HepG2 (cell line): ENCODE measurements around the gene RDH14. TPM values are rescaled to one million over a fixed set of nuclear protein-coding genes. Genes with fewer than 3 reads are reported as not detected.

Experiments
- ATAC-seq: fragments of 200-7000 bp; cut with Tn5 transposase; 3 replicates; pipeline ENCODE4 v1.9.1; 2020; ENCODE audit warnings: mild to moderate bottlenecking, moderate library complexity
- BruUV-seq: library from RNA; stranded (reverse); fragments of 400-500 nt; replicated peaks from 2 replicates; lab custom pipeline; 2021; lab: Mats Ljungman, UMichigan
- CTCF ChIA-PET: fragments of 300-600 bp; formaldehyde crosslinking; extraction: SDS; loops from one replicate; lab custom pipeline; 2021; ENCODE audit warnings: low total read pairs, inconsistent platforms, low intra/inter-chr PET ratio; lab: Yijun Ruan, JAX
- POLR2A ChIA-PET: fragments of 350-600 bp; sonication (Branson Sonifier 250); formaldehyde crosslinking; loops from one replicate; lab custom pipeline; 2020; ENCODE audit warnings: antibody characterized with exemption, inconsistent platforms; lab: Yijun Ruan, JAX
- DNase-seq: peaks from one replicate; pipeline ENCODE4 v3.0.0-alpha.2; 2015; ENCODE audit warnings: low spot score
- FAIRE-seq: peaks from 3 replicates; lab custom pipeline; 2011; peaks lifted over from hg19 to GRCh38; lab: Jason Lieb, UNC
- H2AFZ ChIP-seq: one replicate; pipeline ENCODE4 v1.6.1; 2011; ENCODE audit warnings: low read length, inconsistent platforms
- H3K27ac ChIP-seq: fragments of 300-600 bp; 3 replicates; pipeline ENCODE4 v1.8.0; 2011; ENCODE audit warnings: mixed run types, mild to moderate bottlenecking, mixed read lengths, low read length, inconsistent platforms; ENCODE audit not compliant: insufficient read depth; ENCODE audit errors: extremely low read length
- H3K27me3 ChIP-seq, 2 experiments: fragments of 200-600 bp in 1 of 2; 2 replicates in 1 of 2; 3 replicates in 1 of 2; pipeline versions ENCODE4 v1.6.0 to v1.8.0; 2011; ENCODE audit warnings: low read length in 2 of 2, mild to moderate bottlenecking in 2 of 2, moderate library complexity in 2 of 2, inconsistent platforms in 1 of 2; ENCODE audit not compliant: insufficient read depth in 2 of 2, control insufficient read depth in 1 of 2
- H3K36me3 ChIP-seq, 2 experiments: fragments of 200-600 bp in 1 of 2; replicated peaks in 1 of 2; 2 replicates in 1 of 2; 3 replicates in 1 of 2; pipeline versions ENCODE4 v1.5.1 to v1.8.0; 2011; ENCODE audit warnings: low read length in 2 of 2, inconsistent platforms in 1 of 2; ENCODE audit not compliant: insufficient read depth in 2 of 2, control insufficient read depth in 1 of 2
- H3K4me1 ChIP-seq: 2 replicates; pipeline ENCODE4 v1.5.1; 2012; ENCODE audit warnings: low read length, inconsistent platforms; ENCODE audit not compliant: insufficient read depth
- H3K4me2 ChIP-seq: 2 replicates; pipeline ENCODE4 v1.6.0; 2011; ENCODE audit warnings: low read depth, low read length, inconsistent platforms
- H3K4me3 ChIP-seq, 3 experiments: fragments of 200-600 bp in 1 of 3; sonication (generic), shearing (Covaris generic) in 1 of 3; replicated peaks in 1 of 3; 2 replicates each; pipeline ENCODE4 v1.5.1; 2011 to 2016; ENCODE audit warnings: low read length in 3 of 3, inconsistent platforms in 2 of 3, low read depth in 2 of 3, mild to moderate bottlenecking in 2 of 3, control low read depth in 1 of 3, mixed read lengths in 1 of 3; ENCODE audit not compliant: insufficient read depth in 1 of 3
- H3K79me2 ChIP-seq: one replicate; pipeline ENCODE4 v1.6.1; 2011; ENCODE audit warnings: low read length, inconsistent platforms; ENCODE audit not compliant: insufficient read depth
- H3K9ac ChIP-seq: 2 replicates; pipeline ENCODE4 v1.6.0; 2011; ENCODE audit warnings: mild to moderate bottlenecking, low read depth, low read length, inconsistent platforms; ENCODE audit not compliant: insufficient read depth
- H3K9me3 ChIP-seq: 2 replicates; pipeline ENCODE4 v1.5.1; 2012; ENCODE audit warnings: mild to moderate bottlenecking, low read length
- H4K20me1 ChIP-seq: 2 replicates; pipeline ENCODE4 v1.6.0; 2011; ENCODE audit warnings: inconsistent platforms, mild to moderate bottlenecking, low read length, moderate library complexity; ENCODE audit not compliant: insufficient read depth
- FOSL1 ChIP-seq: sonication (generic); formaldehyde crosslinking; IDR thresholded peaks from 2 replicates; pipeline ENCODE4 v1.9.0; 2021; ENCODE audit warnings: missing genetic modification reagents, borderline replicate concordance
- FOXP1 ChIP-seq, 2 experiments: fragments of 450-650 bp in 1 of 2; IDR thresholded peaks; 2 replicates each; pipeline ENCODE4 v1.6.1; 2017 to 2018; ENCODE audit warnings: antibody characterized with exemption in 1 of 2
- SOX13 ChIP-seq, 3 experiments: fragments of 450-650 bp in 1 of 3; sonication (generic) in 1 of 3; formaldehyde crosslinking in 1 of 3; IDR thresholded peaks in 2 of 3; conservative IDR thresholded peaks in 1 of 3; 2 replicates each; pipeline versions ENCODE4 v1.5.0 to v1.6.1; 2016 to 2020; ENCODE audit warnings: antibody characterized with exemption in 1 of 3, mild to moderate bottlenecking in 1 of 3, missing compliant biosample characterization in 1 of 3, missing genetic modification reagents in 1 of 3, moderate library complexity in 1 of 3
- ZBTB3 ChIP-seq: sonication (generic); formaldehyde crosslinking; IDR thresholded peaks from 2 replicates; pipeline ENCODE4 v1.4.0; 2020; ENCODE audit warnings: low read depth, mild to moderate bottlenecking, moderate library complexity, missing genetic modification reagents, borderline replicate concordance
- ZNF274 ChIP-seq: sonication (generic); formaldehyde crosslinking; IDR thresholded peaks from 2 replicates; pipeline ENCODE4 v1.5.1; 2020; ENCODE audit warnings: mild to moderate bottlenecking, missing genetic modification reagents
- ZNF3 ChIP-seq: IDR thresholded peaks from 2 replicates; pipeline ENCODE4 v1.7.0; 2017; ENCODE audit warnings: inconsistent platforms
- ZNF343 ChIP-seq: sonication (generic); formaldehyde crosslinking; IDR thresholded peaks from 2 replicates; pipeline ENCODE4 v1.4.0; 2020; ENCODE audit warnings: mild to moderate bottlenecking, missing genetic modification reagents
- ZNF605 ChIP-seq: sonication (generic); formaldehyde crosslinking; IDR thresholded peaks from 2 replicates; pipeline ENCODE4 v1.8.0; 2022; ENCODE audit warnings: mild to moderate bottlenecking, missing genetic modification reagents
- ZNF761 ChIP-seq: sonication (generic); formaldehyde crosslinking; conservative IDR thresholded peaks from 2 replicates; pipeline ENCODE4 v1.4.0; 2020; ENCODE audit warnings: mild to moderate bottlenecking, missing genetic modification reagents
- WGBS: methylation state at CpG from one replicate; pipeline ENCODE4 v1.1.6; 2017; ENCODE audit warnings: low lambda C conversion rate; 5-methylcytosine and 5-hydroxymethylcytosine counted together
- in situ Hi-C: cut with HindIII; loops from 2 replicates; pipeline ENCODE4 v1.10.0; 2017; ENCODE audit warnings: low pct_unique_long_range_greater_than_20kb; ENCODE audit not compliant: extremely low pct_ligation_motif_present
- intact Hi-C: fragments of 100-400 bp; cut with micrococcal nuclease; formaldehyde crosslinking; loops from one replicate; pipeline ENCODE4 v1.10.0; 2022; ENCODE audit not compliant: unreplicated experiment
- polyA plus RNA-seq, 8 experiments: library from polyadenylated mRNA; depleted of rRNA in 3 of 8; stranded (reverse) in 7 of 8; unstranded in 1 of 8; fragments of >200 nt; fragmentation: Illumina TruSeq in 4 of 8; extraction: Trizol in 4 of 8; gene quantifications; 2 replicates each; pipeline versions ENCODE4 v1.2.1 to v1.2.3, GENCODE V29; 2011 to 2016; ENCODE audit warnings: low read depth in 4 of 8, missing spikeins in 1 of 8, mixed read lengths in 1 of 8; ENCODE audit not compliant: insufficient read depth in 1 of 8
- total RNA-seq, 5 experiments: library from RNA; depleted of rRNA; stranded (reverse); fragments of >200 nt; fragmentation: Illumina TruSeq; extraction: Trizol; gene quantifications; 2 replicates each; pipeline ENCODE4 v1.2.3, GENCODE V29; 2016; ENCODE audit warnings: low read depth in 1 of 5
- TF ChIP-seq, protein P1 (sequence below): sonication (generic); IDR thresholded peaks from 2 replicates; pipeline ENCODE4 v1.6.1; 2016; ENCODE audit warnings: low read depth, borderline replicate concordance
- TF ChIP-seq, protein P2 (sequence below): IDR thresholded peaks from 2 replicates; pipeline ENCODE4 v1.6.1; 2016; ENCODE audit warnings: low read depth, control low read depth

The RDH14 gene
- total and polyA plus RNA-seq, 2 of the 13 experiments (the other 11 are each of a cell fraction or from before 2014, with no cell fraction given): 27.4 to 39.9 TPM

DNA sequence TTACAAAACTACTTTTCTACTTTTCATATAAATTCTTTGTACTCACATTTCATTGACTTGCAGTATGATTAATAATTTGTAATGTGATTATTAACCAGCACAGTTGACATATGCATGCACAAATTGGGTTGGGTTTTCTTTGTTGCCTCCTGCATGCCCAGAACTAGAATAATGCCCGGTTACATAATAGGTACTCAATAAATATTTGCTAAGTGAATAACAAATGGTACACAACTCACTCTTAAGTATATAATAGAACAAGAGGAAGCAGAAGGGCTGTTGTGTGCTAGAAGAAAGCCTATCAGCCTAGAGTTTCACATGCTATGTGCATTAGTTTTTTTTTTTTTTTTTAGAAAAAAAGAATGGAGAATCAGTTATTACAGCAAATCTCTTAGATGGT lies 9.3 kb downstream of the RDH14 start:
- TF ChIP-seq ZNF605 (CRISPR knock-in tag) (no peak), SOX13 (IDR thresholded peaks at IDR 0.05) (no peak), SOX13 (CRISPR knock-in tag; conservative IDR thresholded peaks at IDR 0.05 in 1 of 2, IDR thresholded peaks at IDR 0.05 in 1 of 2) (0 out of 4 replicates have a peak, but pooled peaks of 1 of the 2 experiments have one; percentile 32), FOSL1 (CRISPR knock-in tag) (no peak)
- no peaks in the 10 kb centered on the region for H3K79me2 ChIP-seq
- CTCF ChIA-PET: no interaction called here
- H3K36me3 ChIP-seq: peaks cover 3 to 7% of the 10 kb centered on the region in 2 experiments; a peak in 3 of 5 replicates
- no peak overlapping the region for H3K9ac ChIP-seq
- no peaks in the 10 kb centered on the region for H4K20me1 ChIP-seq
- no TSS peak for BruUV-seq
- no peak overlapping the region for H3K4me2 ChIP-seq
- intact Hi-C loops (no loop called here), in situ Hi-C loops (no loop called here)
- no peak overlapping the region for H3K4me3 ChIP-seq
- 59% methylated on average over 1 of the region's 1 CpG for WGBS
- FAIRE-seq (no peak), ATAC-seq (no peak), DNase-seq (peak; percentile 6)
- no peaks in the 10 kb centered on the region for H3K27me3 ChIP-seq
- no peaks in the 10 kb centered on the region for H3K9me3 ChIP-seq
- POLR2A ChIA-PET: interaction anchor here (2.3 kb wide), 1 partner anchor 9 kb away, joined by 10 read pairs; the partner anchor contains the start of gene RDH14
- H2AFZ ChIP-seq: no peak overlapping the region
- H3K27ac ChIP-seq: no peak overlapping the region
- peaks cover 7% of the 10 kb centered on the region; the same call in 1 of the 2 replicates for H3K4me1 ChIP-seq

DNA sequence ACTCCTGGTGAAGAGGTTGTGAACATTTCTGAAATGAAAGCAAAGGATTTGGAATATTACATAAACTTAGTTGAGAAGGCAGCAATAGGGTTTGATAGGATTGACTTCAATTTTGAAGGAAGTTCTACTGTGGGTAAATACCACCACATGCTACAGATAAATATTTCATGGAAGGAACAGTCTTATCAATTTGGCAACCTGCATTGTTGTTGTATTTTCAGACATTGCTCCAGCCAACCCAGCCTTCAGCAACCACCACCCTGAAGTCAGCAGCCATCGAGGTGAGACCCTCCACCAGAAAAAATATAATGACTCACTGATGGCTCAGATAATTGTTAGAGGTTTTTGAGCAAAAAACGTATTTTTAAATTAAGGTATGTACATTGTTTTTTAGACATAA lies 10.0 kb downstream of the RDH14 start:
- BruUV-seq: no TSS peak
- DNase-seq (no peak), FAIRE-seq (no peak), ATAC-seq (no peak)
- Histone ChIP-seq H3K4me3 (no peak overlapping the region), H3K27ac (no peak overlapping the region), H4K20me1 (no peaks in the 10 kb centered on the region), H3K4me1 (peaks cover 11% of the 10 kb centered on the region; the same call in 1 of the 2 replicates), H3K9ac (no peak overlapping the region), H3K27me3 (no peaks in the 10 kb centered on the region), H3K9me3 (no peaks in the 10 kb centered on the region), H3K36me3 (peaks cover 3 to 5% of the 10 kb centered on the region in 2 experiments; a peak in 3 of 5 replicates), H2AFZ (no peak overlapping the region), H3K4me2 (no peak overlapping the region), H3K79me2 (no peaks in the 10 kb centered on the region)
- intact Hi-C loops (no loop called here), in situ Hi-C loops (no loop called here)
- 81% methylated on average over 2 of the region's 2 CpGs for WGBS
- ChIA-PET POLR2A (interaction anchor here (2.3 kb wide), 1 partner anchor 10 kb away, joined by 10 read pairs; the partner anchor contains the start of gene RDH14), CTCF (no interaction called here)
- TF ChIP-seq ZNF3 (CRISPR knock-in tag) (no peak), ZNF343 (no peak), FOXP1 (IDR thresholded peaks at IDR 0.05) (no peak), FOXP1 (CRISPR knock-in tag; IDR thresholded peaks at IDR 0.05) (no peak), ZNF274 (CRISPR knock-in tag) (no peak), ZBTB3 (CRISPR knock-in tag) (no peak), ZNF761 (no peak)
- TF ChIP-seq, protein P1, sequence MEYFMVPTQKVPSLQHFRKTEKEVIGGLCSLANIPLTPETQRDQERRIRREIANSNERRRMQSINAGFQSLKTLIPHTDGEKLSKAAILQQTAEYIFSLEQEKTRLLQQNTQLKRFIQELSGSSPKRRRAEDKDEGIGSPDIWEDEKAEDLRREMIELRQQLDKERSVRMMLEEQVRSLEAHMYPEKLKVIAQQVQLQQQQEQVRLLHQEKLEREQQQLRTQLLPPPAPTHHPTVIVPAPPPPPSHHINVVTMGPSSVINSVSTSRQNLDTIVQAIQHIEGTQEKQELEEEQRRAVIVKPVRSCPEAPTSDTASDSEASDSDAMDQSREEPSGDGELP: no peak
- TF ChIP-seq, protein P2, sequence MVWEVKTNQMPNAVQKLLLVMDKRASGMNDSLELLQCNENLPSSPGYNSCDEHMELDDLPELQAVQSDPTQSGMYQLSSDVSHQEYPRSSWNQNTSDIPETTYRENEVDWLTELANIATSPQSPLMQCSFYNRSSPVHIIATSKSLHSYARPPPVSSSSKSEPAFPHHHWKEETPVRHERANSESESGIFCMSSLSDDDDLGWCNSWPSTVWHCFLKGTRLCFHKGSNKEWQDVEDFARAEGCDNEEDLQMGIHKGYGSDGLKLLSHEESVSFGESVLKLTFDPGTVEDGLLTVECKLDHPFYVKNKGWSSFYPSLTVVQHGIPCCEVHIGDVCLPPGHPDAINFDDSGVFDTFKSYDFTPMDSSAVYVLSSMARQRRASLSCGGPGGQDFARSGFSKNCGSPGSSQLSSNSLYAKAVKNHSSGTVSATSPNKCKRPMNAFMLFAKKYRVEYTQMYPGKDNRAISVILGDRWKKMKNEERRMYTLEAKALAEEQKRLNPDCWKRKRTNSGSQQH (CRISPR knock-in tag): no peak
